NCI-H187 treated with DMSO at 0.1 percent for 48 hours (cell line): ENCODE data around the gene ABTB2.

Experiments
- DNase-seq: peaks from one replicate; lab custom pipeline; 2025; lab: John Stamatoyannopoulos, UW

The ABTB2 gene

DNA sequence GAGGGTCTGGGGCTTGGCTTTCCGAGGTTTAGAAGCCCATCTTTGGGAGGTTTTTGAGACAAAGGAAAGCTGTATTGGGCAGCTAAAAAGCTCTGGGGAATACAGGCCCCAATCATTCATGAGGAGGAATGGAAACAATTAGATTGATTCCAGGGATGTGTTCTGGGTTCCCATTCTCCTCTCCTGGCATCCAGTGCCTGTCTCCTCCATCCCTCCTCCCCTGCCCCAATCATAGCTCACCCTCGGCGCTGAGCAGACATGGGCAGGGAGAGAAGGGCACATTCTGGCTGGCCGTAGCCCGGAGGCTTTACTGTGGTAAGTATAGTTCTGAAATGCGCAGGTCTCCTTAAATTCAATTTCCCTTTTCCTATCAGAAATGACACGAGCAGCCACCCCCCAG, 42.4 kb downstream of the ABTB2 start:
- no peak for DNase-seq

DNA sequence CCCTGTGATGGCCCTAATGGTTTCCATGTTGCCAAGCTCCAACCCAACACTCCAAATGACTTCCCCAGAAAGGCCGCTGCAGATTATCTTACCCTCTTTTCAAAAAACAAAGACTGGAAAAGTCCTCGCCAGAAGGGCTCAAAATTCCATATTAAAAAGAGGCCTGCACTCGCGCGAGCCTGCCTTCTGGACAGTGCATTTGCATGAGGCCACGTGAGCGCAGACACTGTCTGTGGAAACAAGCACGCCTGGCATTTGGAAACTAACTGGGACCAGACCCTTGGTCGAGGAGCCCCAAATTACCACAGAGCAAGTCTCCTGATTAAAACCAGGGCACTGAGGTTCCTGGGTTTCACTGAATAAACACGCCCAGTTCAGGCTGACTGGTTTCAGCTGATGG, 42.9 kb downstream of the ABTB2 start:
- no peak for DNase-seq

- no peak for DNase-seq
Observed at GRCh38 chr11:34314176-34314575, 43.6 kb downstream of the ABTB2 start.

GRCh38 chr11:34313099-34313517, 44.7 kb downstream of the ABTB2 start:
- no peak for DNase-seq

GRCh38 chr11:34311126-34311525, 46.7 kb downstream of the ABTB2 start:
- no peak for DNase-seq

DNA sequence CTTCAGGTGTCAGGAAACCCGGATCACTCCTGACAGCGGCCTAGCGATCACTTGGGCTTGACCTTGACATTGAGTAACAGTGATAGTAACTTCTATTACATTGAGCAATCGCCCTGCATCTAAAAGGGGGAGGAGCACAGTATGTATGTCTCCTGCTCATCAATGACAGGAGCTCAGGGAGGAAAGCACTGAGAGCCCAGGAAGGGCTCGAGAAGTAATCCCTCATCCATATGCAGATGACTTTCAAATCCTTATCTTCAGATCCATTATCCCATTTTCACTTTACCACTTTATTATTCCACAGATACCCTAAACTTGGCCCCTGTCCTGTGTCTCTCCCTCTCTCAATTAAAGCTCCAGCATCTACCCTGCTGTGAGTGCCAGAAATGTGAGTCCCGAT, 47.8 kb downstream of the ABTB2 start:
- no peak for DNase-seq

DNA sequence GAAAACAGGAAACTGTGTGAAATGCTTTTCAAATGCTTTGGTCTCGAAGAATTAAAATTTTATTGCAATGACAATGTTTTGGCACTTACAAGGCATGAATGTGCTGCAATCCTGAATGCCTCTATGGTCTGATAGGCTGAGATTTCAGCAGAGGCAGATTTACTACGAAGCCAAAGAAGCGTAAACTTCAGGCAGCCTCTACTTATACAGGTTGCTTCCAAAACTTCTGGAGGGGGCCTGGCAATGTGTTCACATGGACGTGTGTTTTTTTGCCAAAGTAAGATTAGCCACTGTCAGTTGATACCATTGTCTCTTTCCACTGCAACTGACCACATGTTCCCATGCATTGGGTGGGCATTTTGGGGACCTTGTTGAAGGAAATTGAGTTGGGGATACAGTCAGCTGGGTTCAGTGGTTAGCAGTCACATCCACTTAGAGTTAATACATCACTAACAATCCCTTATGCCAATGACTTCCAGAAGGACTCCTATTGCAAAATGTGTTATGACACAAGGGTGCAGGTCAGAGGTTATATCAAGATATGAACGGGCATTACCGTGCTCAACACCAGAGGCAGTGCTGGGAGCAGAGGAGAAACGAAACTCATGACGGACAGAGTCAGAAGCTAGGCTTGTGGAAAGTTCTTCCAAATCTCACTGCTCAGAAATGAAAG, 48.8 kb downstream of the ABTB2 start:
- DNase-seq, result no peak

GRCh38 chr11:34308049-34308912, 49.5 kb downstream of the ABTB2 start:
- DNase-seq, result no peak

DNA sequence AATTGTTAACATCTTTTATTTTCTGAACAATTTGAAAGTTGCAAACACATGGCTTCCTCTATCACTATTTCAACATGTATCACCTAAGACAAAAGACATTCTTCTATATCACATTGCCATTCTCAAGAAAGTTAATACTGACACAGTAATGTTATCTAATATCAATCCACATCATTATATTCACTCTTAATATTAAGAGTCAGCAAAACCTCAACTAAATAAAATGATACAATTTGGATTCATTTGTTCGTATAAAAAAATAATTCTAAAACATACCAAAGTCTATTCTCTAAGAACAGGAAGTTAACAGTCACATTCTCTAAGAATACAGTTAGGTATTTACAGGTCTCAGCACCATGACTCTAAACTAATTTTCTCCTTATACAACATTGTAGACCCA, 52.0 kb downstream of the ABTB2 start:
- no peak for DNase-seq

GRCh38 chr11:34305193-34305592, 52.6 kb downstream of the ABTB2 start:
- DNase-seq, result no peak

DNA sequence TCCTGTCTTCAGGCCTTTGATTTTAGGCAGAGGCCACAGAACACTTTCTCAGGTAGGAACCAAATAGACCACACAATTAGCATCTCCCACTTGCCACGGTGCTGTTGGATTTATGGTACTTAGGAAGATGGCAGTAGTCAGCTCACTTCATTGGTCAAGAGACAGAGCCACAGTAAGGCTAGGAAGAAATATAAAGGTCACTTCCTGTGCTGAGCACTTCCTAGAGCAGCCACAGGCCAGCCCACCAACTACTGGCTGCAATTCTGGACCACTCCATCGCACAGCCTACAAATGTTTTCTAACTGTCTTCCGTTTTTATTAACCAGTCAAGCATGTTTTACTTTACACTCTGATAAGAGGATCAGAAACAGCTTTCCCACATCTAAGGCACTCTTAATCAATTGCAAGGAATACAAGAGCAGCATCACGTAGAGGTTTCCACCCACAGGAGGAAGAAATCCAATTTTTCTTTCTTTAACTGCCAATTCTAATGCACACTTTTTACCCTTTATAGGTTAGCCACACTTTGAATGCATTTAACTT, 54.7 kb downstream of the ABTB2 start:
- DNase-seq, result no peak

GRCh38 chr11:34302046-34302921, 55.5 kb downstream of the ABTB2 start:
- no peak for DNase-seq

DNA sequence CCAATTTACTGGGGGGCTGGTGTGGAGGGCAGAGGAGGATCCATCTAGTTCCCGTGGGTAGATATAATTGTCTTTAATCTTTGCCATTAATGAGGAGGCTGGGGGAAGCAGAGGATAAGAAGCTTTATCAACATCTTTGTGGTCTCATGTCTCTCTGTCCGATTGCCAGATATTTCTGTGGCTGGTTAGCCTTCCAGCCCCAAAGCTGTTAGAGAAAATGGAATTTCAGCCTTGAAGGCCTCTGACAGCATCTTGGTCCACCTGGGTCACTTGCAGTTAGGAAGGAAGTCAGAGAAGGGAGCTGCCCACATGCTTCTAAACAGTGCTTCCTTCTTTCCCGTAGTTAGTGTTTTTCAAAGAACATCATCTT, 56.9 kb downstream of the ABTB2 start:
- DNase-seq, result no peak

GRCh38 chr11:34300026-34300925, 57.5 kb downstream of the ABTB2 start:
- DNase-seq, result no peak

GRCh38 chr11:34299284-34299972, 58.4 kb downstream of the ABTB2 start:
- no peak for DNase-seq

DNA sequence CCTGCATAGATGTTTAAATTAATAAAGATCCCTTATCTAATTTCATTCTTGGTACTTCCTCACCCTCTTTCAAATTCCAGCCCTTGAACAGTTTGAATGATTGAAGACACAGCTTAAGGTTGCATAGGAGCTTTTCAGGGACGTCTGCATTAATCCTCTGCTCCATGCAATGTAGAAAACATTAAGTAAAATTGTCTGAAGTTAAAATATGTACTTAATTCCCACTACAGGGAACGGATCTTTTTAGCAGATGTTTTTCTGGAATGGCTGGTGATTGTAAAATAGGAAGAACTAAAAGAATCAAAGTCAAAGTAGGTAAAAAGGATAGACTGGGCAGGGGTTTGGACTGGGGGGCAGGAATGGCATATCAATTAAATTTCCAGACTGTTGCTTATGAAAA, 58.9 kb downstream of the ABTB2 start:
- no peak for DNase-seq

DNA sequence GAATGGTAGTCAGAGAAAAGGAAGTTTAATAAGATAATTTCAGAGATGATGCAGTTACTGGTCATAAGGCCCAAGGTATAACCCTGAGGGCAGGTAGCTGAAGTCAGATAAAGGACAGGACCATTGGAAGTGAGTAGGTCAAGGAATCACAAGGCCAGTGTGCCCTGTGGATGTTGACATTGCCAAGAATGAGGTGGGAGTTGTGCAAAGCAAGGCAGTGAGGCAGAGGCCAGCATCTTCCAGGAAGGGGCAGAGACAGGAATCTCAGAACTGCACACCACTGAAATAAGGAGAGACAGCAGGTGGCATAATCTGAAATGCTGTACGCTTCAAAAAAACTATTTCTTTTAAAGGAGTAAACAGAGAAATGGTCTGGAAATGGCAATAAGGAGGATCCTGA, 61.4 kb downstream of the ABTB2 start:
- no peak for DNase-seq

GRCh38 chr11:34292546-34292945, 65.3 kb downstream of the ABTB2 start:
- DNase-seq, result no peak

DNA sequence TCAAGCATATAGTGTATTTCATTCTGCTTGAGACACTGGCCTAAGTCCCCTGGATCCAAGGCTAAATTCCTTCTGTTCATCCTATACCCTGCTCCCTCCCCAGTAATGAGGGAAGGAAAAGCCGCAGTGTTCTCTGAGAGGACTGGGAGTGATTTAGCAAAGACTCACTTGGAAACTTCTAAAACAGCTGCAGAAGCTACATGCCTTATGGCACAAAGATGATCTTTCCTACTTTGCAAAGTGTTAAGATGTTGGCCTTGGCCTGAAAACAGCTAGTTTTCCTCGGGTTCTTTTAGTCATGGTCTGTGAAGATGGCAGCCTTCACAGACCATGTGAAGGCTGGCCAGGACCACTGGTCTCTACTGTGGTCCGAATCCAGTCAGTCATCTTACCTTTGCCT, 65.7 kb downstream of the ABTB2 start:
- DNase-seq, result no peak

- DNase-seq, result no peak
Observed at GRCh38 chr11:34290926-34291325, 66.9 kb downstream of the ABTB2 start.

- DNase-seq, result no peak
Observed at GRCh38 chr11:34288492-34288891, 69.3 kb downstream of the ABTB2 start.
